NCI-H187 treated with DMSO at 0.1 percent for 48 hours (cell line): ENCODE results near the gene GRIA4.

Source experiments
- DNase-seq: peaks from one replicate; lab custom pipeline; 2025; lab: John Stamatoyannopoulos, UW

The GRIA4 gene

GRCh38 chr11:105639527-105639926, 29.7 kb downstream of the GRIA4 start:
- DNase-seq = no peak

GRCh38 chr11:105641433-105641832, 31.6 kb downstream of the GRIA4 start:
- no peak for DNase-seq

DNA sequence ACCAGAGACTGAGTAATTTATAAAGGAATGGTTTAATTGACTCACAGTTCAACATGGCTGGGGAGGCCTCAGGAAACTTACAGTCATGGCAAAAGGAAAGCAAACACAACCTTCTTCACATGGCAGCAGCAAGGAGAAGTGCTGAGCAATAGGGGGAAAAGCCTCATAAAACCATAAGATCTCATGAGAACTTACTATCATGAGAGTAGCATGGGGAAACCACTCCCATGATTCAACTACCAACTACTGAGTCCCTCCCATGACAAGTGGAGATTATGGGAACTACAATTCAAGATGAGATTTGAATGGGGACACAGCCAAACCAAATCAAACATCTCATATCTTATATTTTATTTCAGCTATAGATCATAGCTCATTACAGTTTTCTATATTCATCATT, 33.0 kb downstream of the GRIA4 start:
- no peak for DNase-seq

DNA sequence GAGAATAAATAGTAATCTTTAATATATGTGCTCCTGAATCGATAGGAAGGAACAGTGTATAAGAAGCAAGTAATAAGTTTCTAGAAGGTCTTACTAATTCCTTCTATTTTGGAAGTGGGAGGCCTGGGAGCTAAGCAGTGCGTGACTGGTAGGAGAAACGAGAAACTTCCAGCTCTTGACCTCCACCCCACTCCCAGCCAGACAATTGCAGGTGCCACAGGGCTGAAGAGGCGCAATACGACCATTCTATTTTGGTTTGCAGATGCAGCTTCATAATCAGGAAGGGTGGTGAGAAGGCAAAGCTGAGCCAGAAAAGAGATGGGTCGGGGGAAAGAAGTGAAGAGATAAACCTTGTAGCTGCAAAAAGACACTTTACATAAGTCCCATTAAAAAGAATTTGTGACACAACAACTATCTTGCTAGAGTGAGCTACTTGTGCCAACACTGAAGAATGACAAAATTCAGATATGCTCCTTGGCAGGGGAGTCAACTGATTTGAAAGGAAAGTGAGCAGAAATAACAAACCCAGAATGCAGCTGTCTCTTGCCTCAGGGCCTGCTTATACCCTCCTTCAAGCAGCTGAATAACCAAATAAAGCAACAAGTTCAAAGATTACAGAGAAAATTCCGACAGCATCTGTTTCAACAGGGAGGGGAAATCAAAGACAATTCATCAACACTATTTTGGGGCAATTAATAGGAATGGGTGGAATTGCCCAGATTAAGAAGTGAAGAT, 35.1 kb downstream of the GRIA4 start:
- no peak for DNase-seq

DNA sequence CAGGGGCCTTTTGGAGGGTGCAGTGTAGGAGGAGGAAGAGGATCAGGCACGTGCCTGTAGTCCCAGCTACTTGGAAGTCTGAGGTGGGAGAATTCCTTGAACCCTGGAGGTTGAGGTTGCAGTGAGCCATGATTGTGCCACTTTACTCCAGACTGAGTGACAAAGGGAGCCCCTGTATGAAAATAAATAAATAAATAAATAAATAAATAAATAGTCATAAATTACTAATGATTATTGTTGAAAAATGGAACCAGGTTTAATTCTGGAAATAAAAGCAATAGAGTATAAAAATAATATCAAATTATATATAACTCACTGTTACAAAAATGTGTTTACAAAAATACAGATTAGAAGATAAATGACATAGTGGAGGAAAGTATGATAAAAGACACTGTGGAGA, 37.9 kb downstream of the GRIA4 start:
- DNase-seq = no peak

DNA sequence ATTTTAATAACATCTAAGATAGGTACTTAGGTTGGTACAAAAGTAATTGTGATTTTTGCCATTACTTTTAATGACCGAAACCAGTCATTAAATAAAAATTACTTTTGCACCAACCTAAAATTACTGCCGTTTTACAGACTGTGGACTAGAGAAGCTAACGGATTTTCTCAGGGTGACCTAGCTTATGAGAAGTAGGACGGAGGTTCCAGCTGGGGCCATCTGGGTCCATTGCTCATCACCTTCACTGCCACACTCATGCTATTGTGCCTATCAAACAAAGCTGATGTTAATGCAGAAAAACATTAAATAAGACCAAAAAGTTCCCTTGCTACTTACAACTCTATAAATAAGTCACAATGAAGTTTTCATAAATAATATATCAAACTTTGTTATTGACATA, 38.9 kb downstream of the GRIA4 start:
- DNase-seq = no peak

DNA sequence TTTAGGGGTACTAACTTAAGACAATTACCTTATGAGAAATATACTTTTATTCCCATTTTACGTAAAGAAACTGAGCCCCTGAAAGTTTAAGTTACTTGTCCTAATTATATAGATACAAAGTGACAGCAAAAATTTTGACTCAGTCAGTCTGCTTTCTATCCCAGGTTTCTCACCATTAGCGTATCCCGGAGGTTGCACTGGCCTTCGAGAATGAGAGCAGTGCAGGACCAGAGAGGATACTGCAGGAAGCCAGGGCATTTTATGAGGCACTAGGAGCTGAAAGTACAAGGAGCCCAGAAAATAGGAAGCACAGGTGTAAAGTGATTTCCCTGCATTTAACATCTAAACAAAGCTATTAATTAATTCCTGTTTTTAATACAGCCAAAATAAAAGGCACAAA, 55.4 kb downstream of the GRIA4 start:
- DNase-seq = no peak

DNA sequence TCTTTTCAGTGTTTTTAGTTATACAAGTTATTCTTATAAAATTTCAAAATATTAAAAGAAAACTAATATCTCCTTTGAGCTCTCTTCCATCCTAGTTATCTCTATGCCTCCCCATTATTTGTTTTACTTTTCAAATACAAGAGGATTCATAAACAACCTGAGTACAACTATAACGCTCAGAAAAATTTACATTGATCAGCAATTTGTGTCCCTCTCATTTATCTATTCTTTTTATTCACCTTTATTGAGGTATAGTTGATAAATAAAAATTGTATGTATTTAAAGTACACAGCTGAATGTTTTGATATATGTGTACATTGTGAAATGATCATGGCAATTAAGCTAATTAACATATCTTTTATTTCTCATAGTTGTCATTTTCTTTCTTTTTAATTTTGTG, 57.6 kb downstream of the GRIA4 start:
- DNase-seq = no peak

GRCh38 chr11:105670811-105671210, 60.9 kb downstream of the GRIA4 start:
- DNase-seq = no peak

DNA sequence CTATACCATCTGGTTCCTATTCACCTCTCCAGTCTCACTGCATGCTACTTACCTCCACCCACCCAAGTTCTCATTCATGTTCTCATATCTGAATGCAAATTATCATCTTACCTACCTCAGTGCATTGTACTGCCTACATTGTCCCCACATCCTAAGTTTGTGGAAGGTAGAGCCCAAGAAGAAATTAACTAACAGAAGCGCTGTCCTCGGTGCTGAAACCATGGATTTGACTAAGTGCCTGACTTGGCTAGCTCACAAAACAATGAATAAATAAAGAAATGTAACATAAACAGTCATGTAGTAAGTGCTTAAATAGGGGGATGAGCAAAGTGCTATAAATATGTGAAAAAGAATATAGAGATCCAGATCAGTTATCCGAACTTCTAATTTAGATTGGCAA, 63.2 kb downstream of the GRIA4 start:
- DNase-seq = no peak

GRCh38 chr11:105689631-105690030, 79.8 kb downstream of the GRIA4 start:
- DNase-seq = no peak

- DNase-seq = no peak
Observed at GRCh38 chr11:105690467-105690866, 80.6 kb downstream of the GRIA4 start.

GRCh38 chr11:105693075-105693759, 83.3 kb downstream of the GRIA4 start:
- no peak for DNase-seq

DNA sequence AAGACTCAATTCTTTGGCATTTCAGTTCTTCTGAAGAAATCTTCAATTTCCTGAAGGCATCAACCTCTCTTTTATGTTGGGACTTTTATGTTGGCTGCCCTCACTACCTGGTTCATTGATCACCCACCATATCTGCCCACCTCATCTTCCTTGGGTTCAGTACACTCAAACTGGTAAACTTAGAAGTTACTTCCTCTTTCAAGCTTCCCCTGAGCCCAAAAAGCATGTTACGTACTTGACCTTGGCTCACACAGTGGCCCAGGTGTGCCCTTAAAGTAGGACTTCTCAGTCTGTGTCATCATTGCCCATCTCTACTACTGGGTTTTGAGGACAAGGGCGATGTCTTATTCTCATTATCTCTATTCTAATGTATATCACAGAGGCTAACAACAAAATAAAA, 86.1 kb downstream of the GRIA4 start:
- DNase-seq = no peak

DNA sequence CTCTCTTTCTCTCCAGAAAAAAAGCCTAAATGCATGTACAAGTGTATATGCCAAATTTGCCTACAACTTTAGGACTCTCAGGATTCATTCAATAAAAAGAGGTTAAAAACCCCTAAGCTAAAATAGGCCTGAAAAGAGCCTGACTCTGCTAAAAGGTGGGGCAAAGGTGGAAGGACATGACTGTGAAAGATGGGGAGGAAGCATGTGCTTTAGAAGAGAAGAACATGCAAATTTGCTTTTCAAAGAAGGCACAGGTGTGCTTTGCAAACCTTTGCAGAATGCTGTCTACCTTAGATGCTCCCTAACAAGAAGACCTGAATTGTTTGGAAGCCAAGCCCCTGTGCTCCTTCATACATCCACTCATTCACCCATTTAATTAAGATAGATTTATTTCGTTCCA, 87.4 kb downstream of the GRIA4 start:
- no peak for DNase-seq

GRCh38 chr11:105699203-105699602, 89.3 kb downstream of the GRIA4 start:
- DNase-seq = no peak

DNA sequence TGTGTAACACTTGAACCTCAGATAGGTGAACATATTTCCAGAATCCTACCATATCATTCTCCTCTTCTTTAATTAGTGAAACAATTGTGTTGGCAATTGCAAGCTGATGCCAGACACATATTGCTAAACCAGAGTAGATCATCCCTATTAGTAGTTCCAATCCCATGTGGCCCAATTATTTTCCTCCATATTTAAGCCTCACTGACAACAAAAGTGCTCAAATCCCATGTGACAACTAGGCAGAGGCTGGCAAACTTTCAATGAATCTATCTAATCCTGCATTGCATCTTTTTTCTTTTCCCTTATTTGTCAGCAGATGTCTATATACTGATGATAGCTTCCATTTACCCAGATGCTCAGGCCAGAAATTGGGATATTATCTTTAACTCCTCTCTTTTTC, 90.4 kb downstream of the GRIA4 start:
- no peak for DNase-seq

GRCh38 chr11:105701098-105701497, 91.2 kb downstream of the GRIA4 start:
- DNase-seq = no peak

DNA sequence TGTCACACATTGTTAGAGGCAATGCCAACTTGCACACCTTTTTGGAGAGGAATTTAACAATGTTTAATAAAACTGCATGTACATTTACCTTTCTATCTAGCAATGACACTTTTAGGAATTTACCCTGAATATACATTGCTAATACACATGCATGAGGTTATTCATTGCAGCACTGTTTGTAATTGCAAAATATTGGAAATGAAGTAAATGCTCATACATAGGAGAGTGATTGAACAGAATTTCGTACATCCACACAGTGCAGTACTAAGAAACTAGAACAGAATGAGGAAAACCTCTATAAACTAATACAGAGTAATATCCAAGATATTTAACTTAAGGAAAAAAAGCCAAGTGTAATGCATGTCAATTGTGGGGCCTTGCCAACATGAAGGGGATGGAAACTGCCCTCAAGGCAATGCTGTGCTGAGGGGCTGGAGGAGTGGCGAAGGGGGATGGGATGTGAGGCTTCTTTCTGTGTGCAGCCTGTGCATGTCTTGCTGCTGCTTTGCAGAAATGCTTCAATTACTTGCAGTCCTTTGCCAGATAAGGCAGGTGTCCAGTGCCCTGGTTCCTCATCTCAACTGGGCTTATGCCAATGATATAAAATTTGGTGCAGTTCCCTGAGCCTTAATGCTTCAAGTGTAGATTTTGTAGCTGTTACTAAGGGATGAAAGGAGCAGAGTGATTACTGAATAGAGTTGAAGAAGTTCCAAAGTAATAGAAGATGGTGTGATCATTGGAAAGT, 96.1 kb downstream of the GRIA4 start:
- no peak for DNase-seq

DNA sequence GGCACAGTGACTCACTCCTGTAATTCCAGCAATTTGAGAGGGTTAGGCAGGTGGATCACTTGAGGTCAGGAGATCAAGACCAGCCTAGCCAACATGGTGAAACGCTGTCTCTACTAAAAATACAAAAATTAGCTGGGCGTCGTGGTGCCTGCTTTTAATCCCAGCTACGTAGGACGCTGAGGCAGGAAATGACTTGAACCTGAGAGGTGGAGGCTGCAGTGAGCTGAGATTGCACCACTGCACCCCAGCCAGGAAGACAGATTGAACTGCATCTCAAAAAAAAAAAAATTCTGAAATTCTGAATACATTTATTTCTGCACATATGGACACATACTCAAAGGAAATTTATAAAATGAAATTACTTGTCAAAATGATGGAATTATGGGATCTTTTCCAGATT, 103.2 kb downstream of the GRIA4 start:
- no peak for DNase-seq

DNA sequence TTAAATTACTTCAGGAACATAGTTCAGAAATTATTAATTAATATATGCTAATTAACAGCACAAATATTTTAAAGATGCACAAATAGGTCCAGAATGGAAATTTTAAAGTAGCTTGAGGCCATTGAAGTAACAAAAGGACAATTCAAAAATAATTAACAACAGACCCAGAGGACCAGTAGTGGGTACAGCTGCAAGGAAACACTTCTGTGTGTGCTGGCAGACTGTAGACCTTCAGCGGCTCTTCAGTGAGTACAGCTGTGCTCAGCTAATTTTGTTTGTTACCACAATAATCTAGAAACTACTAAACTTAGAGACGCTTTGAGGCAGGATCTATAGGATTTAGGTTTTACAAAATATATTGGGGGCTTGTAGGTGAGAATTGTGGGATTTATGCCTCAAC, 103.8 kb downstream of the GRIA4 start:
- no peak for DNase-seq

DNA sequence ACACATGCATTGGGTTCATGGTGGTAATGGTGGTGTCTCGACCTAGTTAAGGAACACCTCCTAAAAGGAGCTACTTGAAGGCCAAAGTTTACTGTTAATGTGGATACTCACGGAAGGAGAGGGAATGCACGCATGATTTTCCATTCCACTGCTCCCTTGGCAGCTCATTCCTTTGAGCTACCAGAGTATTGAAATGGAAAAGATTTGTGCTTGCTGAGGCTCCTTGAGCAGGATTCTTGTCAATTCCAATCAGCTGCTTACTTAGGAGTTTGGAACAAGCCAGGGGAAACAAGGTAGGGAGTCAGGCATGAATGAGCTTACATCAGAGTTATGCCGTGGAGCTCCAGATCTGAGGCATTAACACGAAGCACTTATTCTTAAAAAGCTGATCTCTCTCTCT, 108.8 kb downstream of the GRIA4 start:
- no peak for DNase-seq
